Left renal pelvis (tissue), 4 donors: ENCODE measurements around the gene KCNIP4. TPM values are rescaled to one million over a fixed set of nuclear protein-coding genes. Genes with fewer than 3 reads are reported as not detected.
"Not testable (repeated sequence)": the region's sequence is repeated elsewhere in the genome, so short reads cannot be mapped to it uniquely, and the experiment has no call there.

Source experiments
- DNase-seq, 4 donors: peaks; one replicate each; pipeline ENCODE4 v3.0.0-alpha.2; 2013; ENCODE audit warnings: low read depth in 4 of 4, low spot score in 3 of 4
- polyA plus RNA-seq, 4 donors: library from polyadenylated mRNA; unstranded; fragments of 120-200 nt; gene quantifications; one replicate each; pipeline ENCODE4 v1.2.1, GENCODE V29; 2013; ENCODE audit not compliant: insufficient read length in 4 of 4

Gene KCNIP4
- polyA plus RNA-seq, 4 donors: 12.1 to 21.9 (median 16.0) TPM

DNA sequence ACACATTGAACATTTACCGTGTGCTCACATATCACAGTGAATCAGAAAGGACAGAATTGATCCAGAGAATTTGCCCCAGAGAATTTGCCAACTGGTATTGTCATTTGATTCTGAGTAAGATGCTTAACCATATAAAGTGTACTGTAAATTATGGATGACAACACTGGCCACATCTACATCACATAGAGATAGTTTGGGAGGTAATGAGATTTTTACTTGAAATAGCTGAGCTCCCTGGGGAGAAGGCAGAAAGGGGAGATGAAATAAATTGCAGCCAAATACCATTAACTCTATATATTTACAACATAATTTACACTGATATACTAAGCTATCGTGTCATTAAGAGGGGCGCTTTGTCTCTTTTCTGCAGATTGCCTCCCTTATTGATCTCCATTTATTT lies 564.0 kb downstream of the KCNIP4 start:
- DNase-seq: no peak

DNA sequence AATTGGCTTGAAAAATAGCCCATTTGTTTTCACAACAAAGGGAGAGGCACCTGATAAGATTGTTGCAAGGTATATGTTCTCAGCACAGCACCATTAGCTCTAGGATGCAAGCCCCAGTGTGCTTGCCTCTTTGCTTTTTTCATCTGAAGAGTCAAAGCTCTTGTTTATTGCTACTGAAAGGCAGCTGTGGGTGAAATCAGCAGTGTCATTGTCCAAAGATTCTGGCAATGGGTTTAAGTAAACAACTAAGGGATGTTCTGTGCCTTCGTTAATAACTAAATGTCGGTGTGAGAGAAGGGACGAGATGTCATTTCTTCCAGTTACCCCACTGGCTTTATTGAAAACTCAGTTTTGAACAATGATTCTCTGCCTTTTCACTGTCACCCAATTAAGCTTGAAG lies 567.7 kb downstream of the KCNIP4 start:
- DNase-seq: no peak

GRCh38 chr4:21377046-21377445 lies 571.5 kb downstream of the KCNIP4 start:
- DNase-seq: no peak

- no peak for DNase-seq
Observed at GRCh38 chr4:21376176-21376575, 572.4 kb downstream of the KCNIP4 start.

GRCh38 chr4:21374641-21375368 lies 573.8 kb downstream of the KCNIP4 start:
- no peak for DNase-seq

- DNase-seq: no peak
Observed at GRCh38 chr4:21367567-21367966, 581.0 kb downstream of the KCNIP4 start.

DNA sequence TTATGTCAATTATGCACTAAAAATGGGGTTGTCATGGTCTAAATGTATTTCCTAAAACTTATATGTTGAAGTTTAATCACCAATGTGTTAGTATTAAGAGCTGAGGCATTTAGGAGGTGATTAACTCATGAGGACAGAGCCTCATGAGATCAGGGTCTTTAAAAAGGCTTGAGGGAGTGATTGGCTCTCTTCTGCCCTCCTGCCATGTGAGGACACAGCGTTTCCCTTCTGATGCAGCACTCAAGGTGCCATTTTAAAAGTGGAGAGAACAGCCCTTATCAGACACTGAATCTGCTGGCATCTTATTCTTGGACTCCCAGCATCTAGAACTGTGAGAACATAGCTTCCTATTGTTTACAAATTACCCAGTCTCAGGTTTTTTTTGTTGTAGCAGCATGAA lies 581.7 kb downstream of the KCNIP4 start:
- DNase-seq: no peak

DNA sequence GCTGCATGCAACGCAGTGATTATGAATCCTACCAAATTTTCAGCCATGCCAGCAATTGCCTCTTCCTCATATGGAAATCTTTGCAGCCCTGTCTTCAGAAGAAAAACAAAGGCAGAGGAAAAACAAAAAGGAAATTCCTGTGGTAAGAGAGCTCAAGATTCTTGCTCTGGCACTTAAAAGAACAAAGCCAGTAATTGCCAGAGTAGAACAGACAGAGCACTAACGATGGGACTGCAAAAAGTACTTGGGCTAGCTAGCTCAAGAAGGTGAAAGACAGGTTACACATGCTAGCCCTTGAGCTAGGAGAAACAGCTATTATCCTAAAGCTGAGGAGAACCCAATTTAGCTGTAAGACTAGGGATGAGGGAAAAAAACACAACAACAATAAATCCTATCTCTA lies 582.3 kb downstream of the KCNIP4 start:
- DNase-seq: no peak

GRCh38 chr4:21363701-21364100 lies 584.9 kb downstream of the KCNIP4 start:
- no peak for DNase-seq

DNA sequence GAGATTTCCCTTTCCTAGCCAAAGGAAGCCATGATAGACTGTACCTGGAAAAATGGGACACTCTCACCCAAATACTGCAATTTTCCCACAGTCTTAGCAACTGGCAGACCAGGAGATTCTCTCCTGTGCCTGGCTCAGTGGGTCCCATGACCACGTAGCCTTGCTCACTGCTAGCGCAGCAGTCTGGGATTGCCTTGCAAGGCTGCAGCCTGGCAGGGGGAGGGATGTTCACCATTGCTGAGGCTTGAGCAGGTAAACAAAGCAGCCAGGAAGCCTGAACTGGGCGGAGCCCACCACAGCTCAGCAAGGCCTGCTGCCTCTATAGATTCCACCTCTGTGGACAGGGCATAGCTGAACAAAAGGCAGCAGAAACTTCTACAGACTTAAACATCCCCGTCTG lies 596.2 kb downstream of the KCNIP4 start:
- DNase-seq: not testable (repeated sequence)

DNA sequence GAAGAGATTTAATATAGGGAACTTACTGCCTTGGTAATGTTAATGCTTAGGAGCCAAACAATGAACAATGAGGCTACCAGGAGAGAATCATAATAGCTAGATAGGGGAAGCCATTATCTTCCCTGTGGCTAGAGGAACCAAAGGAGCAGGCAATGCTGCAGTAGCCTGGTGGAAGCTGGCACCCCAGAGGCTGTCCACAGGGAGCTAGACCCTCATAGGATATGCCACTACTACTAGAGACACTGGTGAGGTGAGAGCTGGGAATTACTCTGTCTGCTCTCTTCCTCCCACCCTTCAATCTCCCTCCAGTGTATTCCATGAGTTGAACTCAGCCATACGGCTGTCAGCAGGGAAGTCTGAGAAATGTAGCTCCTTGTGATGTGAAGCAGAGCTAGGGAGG lies 601.4 kb downstream of the KCNIP4 start:
- DNase-seq: no peak

DNA sequence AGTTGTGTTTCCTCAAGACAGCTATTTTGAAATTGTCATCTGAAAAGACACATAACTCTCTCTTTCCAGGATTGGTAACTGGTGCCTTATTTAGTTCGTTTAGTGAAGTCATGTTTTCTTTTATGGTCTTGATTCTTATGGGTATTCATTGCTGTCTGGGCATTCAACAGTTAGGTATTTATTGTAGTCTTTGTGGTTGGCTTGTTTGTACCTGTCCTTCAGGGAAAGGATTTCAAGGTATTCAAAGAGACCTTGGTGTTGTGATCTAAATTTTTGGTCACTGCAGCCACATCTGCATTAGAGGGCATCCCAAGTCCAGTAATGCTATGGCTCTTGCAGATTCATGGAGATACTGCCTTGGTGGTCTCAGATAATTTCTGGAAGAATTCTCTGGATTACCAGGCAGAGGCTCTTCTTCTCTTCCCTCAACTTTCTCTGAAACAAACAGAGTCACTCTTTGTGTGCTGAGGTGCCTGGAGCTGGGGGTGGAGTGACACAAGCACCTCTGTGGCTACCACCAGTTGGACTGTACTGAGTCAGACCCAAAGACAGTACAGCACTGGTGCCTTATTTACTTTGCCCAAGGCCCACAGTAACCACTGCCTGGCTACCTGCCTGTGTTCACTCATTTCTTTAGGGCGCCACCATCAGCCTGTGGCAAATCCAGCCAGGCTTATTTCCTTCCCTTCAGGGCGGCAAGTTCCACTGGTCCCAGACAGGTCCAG lies 620.4 kb downstream of the KCNIP4 start:
- no peak for DNase-seq

GRCh38 chr4:21320034-21320433 lies 628.5 kb downstream of the KCNIP4 start:
- DNase-seq: no peak

GRCh38 chr4:21307709-21308108 lies 640.9 kb downstream of the KCNIP4 start:
- DNase-seq: no peak

- DNase-seq: no peak
Observed at GRCh38 chr4:21304540-21304887, 644.1 kb downstream of the KCNIP4 start.

DNA sequence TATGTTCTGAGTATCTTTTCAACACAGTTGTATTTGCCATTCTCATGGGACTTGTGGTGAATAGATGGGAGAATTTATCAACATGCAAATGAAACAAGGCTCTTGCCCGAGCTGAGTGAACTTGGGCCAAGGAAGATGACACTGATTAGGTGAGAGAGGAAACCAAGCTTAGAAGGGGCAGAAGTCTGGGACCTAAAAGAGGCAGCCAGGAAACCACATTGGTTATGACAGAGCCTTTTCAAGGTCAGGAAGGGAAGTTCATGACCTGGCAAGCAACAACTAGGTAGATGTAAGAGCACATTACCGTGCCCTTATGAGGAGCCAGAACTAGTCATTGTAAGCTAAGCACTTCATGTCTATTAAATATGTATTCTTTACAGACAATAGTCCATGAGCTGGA lies 658.0 kb downstream of the KCNIP4 start:
- no peak for DNase-seq

DNA sequence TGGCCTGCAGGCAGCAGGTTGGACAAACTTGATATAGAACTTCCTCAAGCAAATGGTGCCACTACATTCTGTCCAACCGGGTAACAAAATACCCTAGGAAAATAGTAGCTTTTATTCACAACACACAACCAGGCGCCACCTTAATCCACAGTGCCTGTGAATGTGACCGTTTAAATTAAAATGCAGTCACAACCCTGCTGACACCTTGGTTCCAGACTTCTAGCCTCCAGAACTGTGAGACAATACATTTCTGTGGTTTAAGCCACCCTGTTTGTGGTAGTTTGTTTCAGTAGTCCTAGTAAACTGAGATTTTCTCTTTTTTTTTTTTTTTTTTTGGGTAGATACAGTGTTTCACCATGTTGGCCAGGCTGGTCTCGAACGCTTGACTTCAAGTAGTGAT lies 672.5 kb downstream of the KCNIP4 start:
- no peak for DNase-seq

- DNase-seq: no peak
Observed at GRCh38 chr4:21271439-21272052, 677.0 kb downstream of the KCNIP4 start.

- DNase-seq: no peak
Observed at GRCh38 chr4:21248331-21248730, 700.2 kb downstream of the KCNIP4 start.

GRCh38 chr4:21242163-21242562 lies 706.4 kb downstream of the KCNIP4 start:
- DNase-seq: no peak

DNA sequence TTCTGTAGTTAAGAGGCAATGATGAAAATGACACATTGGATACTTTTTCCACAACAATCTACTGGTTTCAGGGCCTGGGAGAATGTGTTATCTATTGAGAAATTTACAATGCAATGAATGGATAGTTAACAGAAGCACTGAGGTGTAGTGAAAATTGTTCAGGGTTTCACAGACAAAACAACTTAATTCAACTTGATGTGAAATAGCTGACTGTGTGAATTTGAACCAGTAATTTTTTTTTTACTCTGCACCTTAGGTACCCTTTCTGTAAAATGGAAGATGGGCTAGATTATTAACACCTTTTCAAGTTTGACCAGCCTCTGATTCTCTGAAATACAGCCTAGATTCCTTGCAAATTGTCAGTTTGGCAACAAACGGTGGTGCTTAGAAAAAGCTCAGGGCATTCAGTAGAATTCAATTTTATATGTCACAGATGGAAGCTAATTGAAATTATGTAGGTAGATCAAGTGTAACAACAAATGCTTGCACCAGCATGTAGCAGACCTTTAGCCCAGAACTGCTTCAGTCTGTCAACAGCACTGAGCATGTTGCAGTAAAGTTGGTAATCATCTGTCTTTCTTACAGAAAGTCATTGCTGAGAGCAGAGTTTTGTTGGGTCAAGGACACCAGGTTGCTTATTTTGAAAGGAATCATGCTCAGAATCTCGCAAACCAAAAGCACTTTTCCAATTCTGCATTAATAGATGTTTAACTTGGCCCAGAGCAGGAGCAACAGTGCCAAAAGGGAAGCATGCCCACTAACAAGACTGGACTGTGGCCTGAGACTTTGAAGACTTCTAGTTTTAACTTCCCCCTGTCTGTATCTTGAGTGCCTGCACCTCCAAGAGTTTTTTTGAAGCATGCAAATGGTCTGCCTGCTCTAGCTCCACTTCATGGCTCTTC lies 721.7 kb downstream of the KCNIP4 start:
- no peak for DNase-seq
